Esophagus (tissue), 2 donors: ENCODE measurements around the gene NAXD. TPM values are rescaled to one million over a fixed set of nuclear protein-coding genes. Genes with fewer than 3 reads are reported as not detected.
A peak's percentile ranks its signal among the peaks of the same experiment; 100 is the strongest.

ENCODE experiments used
- H3K27ac ChIP-seq, 2 donors: one replicate each; pipeline ENCODE4 v1.5.1; 2013; ENCODE audit warnings: low read depth in 2 of 2, mild to moderate bottlenecking in 2 of 2, inconsistent platforms in 1 of 2, low read length in 1 of 2, moderate library complexity in 1 of 2
- H3K27me3 ChIP-seq, 2 donors: one replicate each; pipeline ENCODE4 v1.6.1; 2013; ENCODE audit warnings: low read length in 2 of 2, control low read depth in 1 of 2, mild to moderate bottlenecking in 1 of 2; ENCODE audit not compliant: insufficient read depth in 2 of 2, control insufficient read depth in 1 of 2
- H3K36me3 ChIP-seq, 2 donors: one replicate each; pipeline ENCODE4 v1.6.1; 2013; ENCODE audit warnings: low read length in 1 of 2; ENCODE audit not compliant: control insufficient read depth in 2 of 2, insufficient read depth in 2 of 2
- H3K4me1 ChIP-seq, 2 donors: one replicate each; pipeline ENCODE4 v1.6.1; 2013; ENCODE audit warnings: low read length in 1 of 2; ENCODE audit not compliant: control insufficient read depth in 2 of 2, insufficient read depth in 2 of 2
- H3K4me3 ChIP-seq, 2 donors: one replicate each; pipeline ENCODE4 v1.5.1; 2013; ENCODE audit warnings: low read length in 2 of 2, mild to moderate bottlenecking in 2 of 2, low read depth in 1 of 2, moderate library complexity in 1 of 2
- H3K9me3 ChIP-seq, 2 donors: one replicate each; pipeline ENCODE4 v1.6.1; 2013; ENCODE audit warnings: mild to moderate bottlenecking in 2 of 2, low read depth in 1 of 2, low read length in 1 of 2, moderate library complexity in 1 of 2; ENCODE audit not compliant: control insufficient read depth in 2 of 2, insufficient read depth in 1 of 2
- WGBS, 2 donors: extraction: QIAGEN DNeasy Blood & Tissue Kit; methylation state at CpG; one replicate each; pipeline ENCODE4 v1.1.7; 2013; 5-methylcytosine and 5-hydroxymethylcytosine counted together
- polyA plus RNA-seq, 2 donors: library from polyadenylated mRNA; stranded (reverse); fragments of 200-250 nt; gene quantifications; one replicate each; pipeline ENCODE4 v1.2.3, GENCODE V29; 2013
- donor health status: healthy with polysubstance abuse.
- donor health status: Bipolar disorder and iron deficiency.

NAXD gene
- polyA plus RNA-seq, 2 donors = 26.3 to 28.7 TPM

- H3K9me3 ChIP-seq = no peaks in the 10 kb centered on the region
- WGBS, 2 donors = 75% methylated on average over 7 of the region's 7 CpGs
These were observed 39.3 kb upstream of the NAXD start for GRCh38 chr13:110576070-110576394.

GRCh38 chr13:110576736-110577476, 38.4 kb upstream of the NAXD start:
- Histone ChIP-seq H3K27me3 (no peaks in the 10 kb centered on the region), H3K27ac (no peak overlapping the region), H3K4me1 (no peaks in the 10 kb centered on the region), H3K36me3 (no peaks in the 10 kb centered on the region), H3K9me3 (no peaks in the 10 kb centered on the region), H3K4me3 (no peak overlapping the region)
- WGBS, 2 donors = 73 to 79% methylated on average over 11 of the region's 11 CpGs

More at GRCh38 chr13:110576070-110576394, 39.3 kb upstream of the NAXD start:
- Histone ChIP-seq H3K36me3 (no peaks in the 10 kb centered on the region), H3K4me3 (no peak overlapping the region), H3K27me3 (no peaks in the 10 kb centered on the region), H3K4me1 (no peaks in the 10 kb centered on the region), H3K27ac (no peak overlapping the region)

GRCh38 chr13:110578363-110578762, 37.0 kb upstream of the NAXD start:
- Histone ChIP-seq H3K4me1 (no peaks in the 10 kb centered on the region), H3K27me3 (no peaks in the 10 kb centered on the region), H3K36me3 (no peaks in the 10 kb centered on the region), H3K27ac (no peak overlapping the region), H3K9me3 (no peaks in the 10 kb centered on the region), H3K4me3 (no peak overlapping the region)
- 81% methylated on average over 10 of the region's 10 CpGs for WGBS, 2 donors

- H3K27ac ChIP-seq = no peak overlapping the region
- H3K9me3 ChIP-seq = no peaks in the 10 kb centered on the region
- no peak overlapping the region for H3K4me3 ChIP-seq
- WGBS, 2 donors = 69 to 70% methylated on average over 2 of the region's 2 CpGs
- H3K27me3 ChIP-seq = no peaks in the 10 kb centered on the region
- H3K36me3 ChIP-seq = no peaks in the 10 kb centered on the region
- H3K4me1 ChIP-seq = no peaks in the 10 kb centered on the region
These were observed 34.5 kb upstream of the NAXD start for GRCh38 chr13:110580800-110581199.

GRCh38 chr13:110581506-110582185, 33.7 kb upstream of the NAXD start:
- no peaks in the 10 kb centered on the region for H3K9me3 ChIP-seq
- H3K27ac ChIP-seq = no peak overlapping the region
- WGBS, 2 donors = 87 to 90% methylated on average over 14 of the region's 14 CpGs
- no peaks in the 10 kb centered on the region for H3K27me3 ChIP-seq
- no peak overlapping the region for H3K4me3 ChIP-seq
- no peaks in the 10 kb centered on the region for H3K36me3 ChIP-seq
- H3K4me1 ChIP-seq = no peaks in the 10 kb centered on the region

GRCh38 chr13:110582421-110582954, 32.9 kb upstream of the NAXD start:
- no peaks in the 10 kb centered on the region for H3K27me3 ChIP-seq
- H3K4me3 ChIP-seq = no peak overlapping the region
- H3K27ac ChIP-seq = no peak overlapping the region
- H3K9me3 ChIP-seq = no peaks in the 10 kb centered on the region
- no peaks in the 10 kb centered on the region for H3K4me1 ChIP-seq
- no peaks in the 10 kb centered on the region for H3K36me3 ChIP-seq
- WGBS, 2 donors = 88 to 89% methylated on average over 13 of the region's 13 CpGs

- H3K9me3 ChIP-seq = no peaks in the 10 kb centered on the region
- WGBS, 2 donors = 86% methylated on average over 13 of the region's 13 CpGs
- no peaks in the 10 kb centered on the region for H3K36me3 ChIP-seq
- no peaks in the 10 kb centered on the region for H3K4me1 ChIP-seq
- no peak overlapping the region for H3K27ac ChIP-seq
- no peaks in the 10 kb centered on the region for H3K27me3 ChIP-seq
- no peak overlapping the region for H3K4me3 ChIP-seq
These were observed 32.0 kb upstream of the NAXD start for GRCh38 chr13:110583178-110583865.

GRCh38 chr13:110589793-110590390, 25.5 kb upstream of the NAXD start:
- Histone ChIP-seq H3K4me3 (no peak overlapping the region), H3K27me3 (no peaks in the 10 kb centered on the region), H3K9me3 (no peaks in the 10 kb centered on the region), H3K36me3 (no peaks in the 10 kb centered on the region), H3K27ac (no peak overlapping the region), H3K4me1 (peaks cover 0 to 4% of the 10 kb centered on the region in 2 donors)
- 51 to 55% methylated on average over 3 of the region's 3 CpGs for WGBS, 2 donors

GRCh38 chr13:110590577-110590976, 24.8 kb upstream of the NAXD start:
- Histone ChIP-seq H3K9me3 (no peaks in the 10 kb centered on the region), H3K27ac (peak overlapping the region in 1 of 2 donors; percentile 13), H3K4me3 (no peak overlapping the region), H3K27me3 (no peaks in the 10 kb centered on the region), H3K4me1 (peaks cover 0 to 4% of the 10 kb centered on the region in 2 donors), H3K36me3 (no peaks in the 10 kb centered on the region)
- 48 to 53% methylated on average over 6 of the region's 6 CpGs for WGBS, 2 donors
